Epithelial cell of esophagus (primary cell): ENCODE data around the gene HNRNPF.

ENCODE experiments used
- DNase-seq: peaks from one replicate; pipeline ENCODE4 v3.0.0; 2010; ENCODE audit warnings: low read depth
- H3K4me3 ChIP-seq: 2 replicates; pipeline ENCODE4 v1.5.1; 2011; ENCODE audit warnings: mild to moderate bottlenecking, low read length, control low read depth
- TF ChIP-seq, protein P1 (sequence below): IDR thresholded peaks from 2 replicates; pipeline ENCODE4 v1.5.1; 2011; ENCODE audit warnings: low read depth, mild to moderate bottlenecking, low read length, control low read depth, inconsistent platforms; ENCODE audit not compliant: insufficient read depth; ENCODE audit errors: missing control alignments

The HNRNPF gene

DNA sequence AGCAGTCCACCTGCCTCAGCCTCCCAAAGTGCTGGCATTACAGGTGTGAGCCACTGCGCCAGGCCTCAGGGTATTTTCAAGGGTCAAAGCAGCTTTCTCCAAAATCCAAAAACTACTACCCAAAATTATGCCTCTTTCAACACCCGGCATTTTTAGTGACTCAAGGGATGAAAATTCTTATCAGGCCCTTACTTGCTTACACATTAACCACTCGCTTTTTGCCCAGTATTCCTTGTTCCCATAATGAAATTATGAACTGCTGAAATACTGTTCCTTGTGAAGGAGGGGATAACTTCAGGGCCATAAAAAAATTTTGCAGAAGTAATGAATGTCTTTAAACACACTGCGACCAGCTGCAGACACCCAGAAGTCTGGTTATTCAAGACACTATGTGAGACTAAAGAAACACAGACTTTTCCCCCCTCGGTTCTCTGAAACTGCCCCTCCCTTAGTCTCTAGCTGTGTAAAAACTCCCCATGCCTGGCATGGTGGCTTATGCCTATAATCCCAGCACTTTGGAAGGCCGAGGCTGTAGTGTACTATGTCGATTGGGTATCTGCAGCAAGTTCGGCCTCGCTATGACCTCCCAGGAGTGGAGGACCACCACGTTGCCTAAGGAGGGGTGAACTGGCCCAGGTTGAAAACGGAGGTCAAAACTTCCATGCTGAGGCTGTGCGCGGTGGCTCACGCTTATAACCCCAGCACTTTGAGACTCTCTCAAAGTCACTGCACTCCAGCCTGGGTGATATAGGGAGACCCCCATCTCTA lies 25.6 kb downstream of the HNRNPF start:
- DNase-seq = no peak
- TF ChIP-seq, protein P1, sequence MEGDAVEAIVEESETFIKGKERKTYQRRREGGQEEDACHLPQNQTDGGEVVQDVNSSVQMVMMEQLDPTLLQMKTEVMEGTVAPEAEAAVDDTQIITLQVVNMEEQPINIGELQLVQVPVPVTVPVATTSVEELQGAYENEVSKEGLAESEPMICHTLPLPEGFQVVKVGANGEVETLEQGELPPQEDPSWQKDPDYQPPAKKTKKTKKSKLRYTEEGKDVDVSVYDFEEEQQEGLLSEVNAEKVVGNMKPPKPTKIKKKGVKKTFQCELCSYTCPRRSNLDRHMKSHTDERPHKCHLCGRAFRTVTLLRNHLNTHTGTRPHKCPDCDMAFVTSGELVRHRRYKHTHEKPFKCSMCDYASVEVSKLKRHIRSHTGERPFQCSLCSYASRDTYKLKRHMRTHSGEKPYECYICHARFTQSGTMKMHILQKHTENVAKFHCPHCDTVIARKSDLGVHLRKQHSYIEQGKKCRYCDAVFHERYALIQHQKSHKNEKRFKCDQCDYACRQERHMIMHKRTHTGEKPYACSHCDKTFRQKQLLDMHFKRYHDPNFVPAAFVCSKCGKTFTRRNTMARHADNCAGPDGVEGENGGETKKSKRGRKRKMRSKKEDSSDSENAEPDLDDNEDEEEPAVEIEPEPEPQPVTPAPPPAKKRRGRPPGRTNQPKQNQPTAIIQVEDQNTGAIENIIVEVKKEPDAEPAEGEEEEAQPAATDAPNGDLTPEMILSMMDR = no peak
- H3K4me3 ChIP-seq = no peak overlapping the region

DNA sequence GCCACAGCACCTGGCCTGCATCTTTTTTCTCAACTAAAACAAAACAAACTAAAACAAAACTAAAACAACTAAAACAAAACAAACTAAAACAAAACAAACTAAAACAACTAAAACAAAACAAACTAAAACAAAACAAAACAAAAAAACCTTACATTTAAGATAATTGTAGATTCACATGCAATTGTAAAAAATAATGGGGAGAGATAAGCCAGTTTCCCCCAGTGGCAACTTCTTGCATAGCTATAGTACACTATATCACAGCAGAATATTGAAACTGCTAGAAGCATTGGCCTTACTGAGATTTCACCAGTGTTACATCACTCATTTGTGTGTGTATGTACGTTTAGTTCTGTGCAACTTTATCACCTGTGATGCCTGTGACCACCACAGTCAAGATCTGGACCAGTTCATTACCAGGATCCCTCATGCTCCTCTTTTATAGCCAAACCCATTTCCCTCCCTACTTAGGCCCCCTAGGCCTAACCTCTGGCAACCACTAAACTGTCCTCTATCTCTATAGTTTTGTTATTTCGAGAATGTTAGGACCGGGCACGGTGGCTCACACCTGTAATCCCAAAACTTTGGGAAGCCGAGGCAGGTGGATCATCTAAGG lies 28.3 kb downstream of the HNRNPF start:
- no peak for DNase-seq
- TF ChIP-seq, protein P1 = peak; percentile 4
- no peak overlapping the region for H3K4me3 ChIP-seq

GRCh38 chr10:43377424-43377883 lies 31.5 kb downstream of the HNRNPF start:
- no peak overlapping the region for H3K4me3 ChIP-seq
- TF ChIP-seq, protein P1 = peak; percentile 35
- DNase-seq = peak; percentile 34

DNA sequence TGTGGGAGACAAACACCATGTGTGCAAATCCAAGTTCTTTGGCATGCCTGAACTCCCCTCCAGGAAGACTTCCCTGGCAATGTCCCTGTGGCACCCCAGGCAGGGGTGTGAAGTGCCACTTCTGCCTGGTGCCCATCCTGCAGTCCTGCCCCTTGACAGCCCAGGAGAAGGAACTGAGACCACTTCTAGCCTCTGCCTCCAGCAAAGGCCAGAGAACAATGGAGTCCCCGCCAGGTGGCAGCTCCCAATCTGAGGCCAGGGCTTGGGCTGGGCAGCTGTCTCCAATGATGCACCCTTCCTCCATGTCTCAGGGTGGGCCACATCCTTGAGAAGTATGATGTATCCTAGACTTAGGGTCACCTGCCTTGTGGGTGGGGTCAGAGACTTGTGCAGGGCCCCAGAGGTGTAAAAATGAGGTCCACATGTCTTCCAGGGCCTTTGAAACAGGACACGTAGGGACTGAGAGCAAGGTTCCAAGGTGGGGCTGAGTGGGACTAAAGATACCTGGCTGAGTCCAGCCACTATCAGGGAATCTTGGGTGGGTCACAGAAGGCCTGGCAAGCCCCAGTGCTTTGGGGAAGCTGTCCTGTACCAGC lies 32.1 kb downstream of the HNRNPF start:
- no peak for DNase-seq
- TF ChIP-seq, protein P1 = no peak

GRCh38 chr10:43376046-43376635 lies 32.8 kb downstream of the HNRNPF start:
- DNase-seq = no peak

More for the DNA sequence above, 32.1 kb downstream of the HNRNPF start:
- no peak overlapping the region for H3K4me3 ChIP-seq

DNA sequence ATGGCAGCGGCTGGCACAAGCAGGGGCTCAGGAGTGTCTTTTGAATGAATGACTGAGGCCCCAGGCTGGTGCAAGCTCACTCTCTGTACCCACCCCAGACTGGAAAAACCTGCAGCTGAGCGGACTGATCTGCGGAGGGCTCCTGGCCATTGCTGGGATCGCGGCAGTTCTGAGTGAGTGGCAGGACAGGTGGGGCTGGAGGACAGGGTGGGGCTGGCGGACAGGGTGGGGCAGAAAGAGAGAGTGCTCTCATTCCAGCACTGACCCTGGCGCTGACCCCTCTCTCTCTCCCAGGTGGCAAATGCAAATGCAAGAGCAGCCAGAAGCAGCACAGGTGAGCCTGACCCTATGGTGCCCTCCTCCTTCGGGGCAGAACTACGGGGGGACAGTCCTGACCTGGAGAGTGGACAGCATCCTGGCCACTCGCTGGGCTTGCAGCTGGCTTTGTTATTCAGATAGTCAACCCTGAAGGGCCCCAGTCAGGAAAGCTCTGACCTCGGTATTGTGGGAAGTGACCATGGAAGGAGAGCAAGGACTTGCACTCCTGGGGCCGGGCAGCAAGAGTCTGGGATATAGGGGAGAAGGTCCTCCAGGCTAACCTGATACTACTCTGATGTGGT lies 33.5 kb downstream of the HNRNPF start:
- no peak overlapping the region for H3K4me3 ChIP-seq
- TF ChIP-seq, protein P1 = no peak
- no peak for DNase-seq

More at GRCh38 chr10:43376046-43376635, 32.8 kb downstream of the HNRNPF start:
- no peak overlapping the region for H3K4me3 ChIP-seq
- TF ChIP-seq, protein P1 = no peak
